C1 segment of cervical spinal cord (tissue), 14 donors: Measurements from ENCODE around the gene KMT2B.
"Not testable (repeated sequence)": the region's sequence is repeated elsewhere in the genome, so short reads cannot be mapped to it uniquely, and the experiment has no call there.

Source experiments
- DNase-seq, 14 donors: peaks; one replicate each; lab custom pipeline; 2025; lab: John Stamatoyannopoulos, UW

Gene KMT2B

GRCh38 chr19:35710784-35711723 lies 6.7 kb upstream of the KMT2B start:
- DNase-seq: no peak

- no peak for DNase-seq
Measured at GRCh38 chr19:35712567-35713505, 5.0 kb upstream of the KMT2B start.

GRCh38 chr19:35713506-35713850 lies 4.3 kb upstream of the KMT2B start:
- DNase-seq: no peak

- peak in 1 of 14 donors; percentile 22 for DNase-seq
Measured at GRCh38 chr19:35713904-35714495, 3.8 kb upstream of the KMT2B start.

GRCh38 chr19:35714601-35715354 lies 3.0 kb upstream of the KMT2B start:
- DNase-seq: no peak

GRCh38 chr19:35715355-35715809 lies 2.4 kb upstream of the KMT2B start:
- DNase-seq: no peak

- peak in 11 of 14 donors; percentile 23 to 87 (median 76) for DNase-seq
Measured at GRCh38 chr19:35715981-35716800, 1.6 kb upstream of the KMT2B start.

GRCh38 chr19:35716801-35717664 lies 770 bp upstream of the KMT2B start:
- peak; percentile 32 to 96 (median 87) for DNase-seq

- peak in 9 of 14 donors; percentile 3 to 67 (median 30) for DNase-seq
Measured at GRCh38 chr19:35718345-35719041, 690 bp downstream of the KMT2B start.

- DNase-seq: no peak
Measured at GRCh38 chr19:35719402-35720162, 1.8 kb downstream of the KMT2B start.

- DNase-seq: no peak
Measured at GRCh38 chr19:35720163-35720524, 2.3 kb downstream of the KMT2B start.

- no peak for DNase-seq
Measured at GRCh38 chr19:35720648-35721047, 2.8 kb downstream of the KMT2B start.

- no peak for DNase-seq
Measured at GRCh38 chr19:35721374-35721773, 3.6 kb downstream of the KMT2B start.

GRCh38 chr19:35722461-35722860 lies 4.7 kb downstream of the KMT2B start:
- DNase-seq: no peak

- DNase-seq: no peak
Measured at GRCh38 chr19:35722897-35723296, 5.1 kb downstream of the KMT2B start.

GRCh38 chr19:35723671-35724070 lies 5.9 kb downstream of the KMT2B start:
- DNase-seq: no peak

- DNase-seq: not testable (repeated sequence)
Measured at GRCh38 chr19:35724132-35724531, 6.3 kb downstream of the KMT2B start.

GRCh38 chr19:35724560-35724959 lies 6.8 kb downstream of the KMT2B start:
- no peak for DNase-seq
